ENCODE data around the gene RNF6. TPM values are rescaled to one million over a fixed set of nuclear protein-coding genes. Genes with fewer than 3 reads are reported as not detected.

The RNF6 gene
- total and polyA plus RNA-seq, 5 donors from 2014 or later = 35.0 to 48.2 (median 44.6) TPM

DNA sequence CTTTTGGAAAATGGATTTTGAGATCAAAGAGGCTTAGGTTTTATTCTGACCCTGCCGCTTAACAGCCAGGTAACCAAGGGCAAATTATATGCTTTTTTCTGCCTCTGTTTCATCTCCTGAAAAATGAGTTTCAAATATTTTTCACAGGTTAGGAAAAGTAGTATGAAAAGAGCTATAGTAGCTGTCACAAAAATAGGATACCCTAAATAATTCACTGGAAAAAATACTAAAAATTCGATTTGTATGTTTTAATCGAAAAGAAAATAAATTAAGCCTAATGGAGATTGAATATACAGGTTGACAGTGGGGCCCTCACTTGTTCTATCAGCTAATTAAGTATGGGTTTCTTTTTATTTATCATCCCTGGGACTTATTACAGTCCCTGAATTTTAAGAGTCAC lies 58.3 kb downstream of the RNF6 start:
- no peaks in the 10 kb centered on the region for H3K4me1 Mint-ChIP-seq
- H3K27me3 Mint-ChIP-seq = peaks cover 9% of the 10 kb centered on the region
- Histone ChIP-seq H3K4me3 (ENCODE audit: low read depth, low read length) (no peak overlapping the region), H3K9me3 (ENCODE audit: control insufficient read depth in 2 of 2, low read length in 2 of 2) (no peaks in the 10 kb centered on the region), H3K36me3 (ENCODE audit: control insufficient read depth, insufficient read depth, low read length) (no peaks in the 10 kb centered on the region), H3K27ac (ENCODE audit: insufficient read depth, low read length, poor library complexity, severe bottlenecking) (no peak overlapping the region), H3K27me3 (ENCODE audit: control insufficient read depth, insufficient read depth, low read length) (peaks cover 2% of the 10 kb centered on the region), H3K4me1 (ENCODE audit: control insufficient read depth, insufficient read depth, low read length, poor library complexity, severe bottlenecking) (no peaks in the 10 kb centered on the region)
- H3K36me3 Mint-ChIP-seq = no peaks in the 10 kb centered on the region
- H3K4me3 Mint-ChIP-seq = no peak overlapping the region
- DNase-seq (no peak), ATAC-seq (ENCODE audit: low read depth in 2 of 2) (no peak)
- peaks cover 0 to 2% (median 0%) of the 10 kb centered on the region in 7 donors for H3K9me3 Mint-ChIP-seq
- H3K27ac Mint-ChIP-seq = no peak overlapping the region

Other genes with a start within 250 kb of the RNF6 start
- gene SHISA2, start 170.3 kb downstream of the RNF6 start, total RNA-seq = 1.7 TPM
- under 1 TPM in 3 of 4 donors, not detected in 1; 0.09 to 0.14 (median 0.11) TPM for gene SHISA2, start 170.3 kb downstream of the RNF6 start, polyA plus RNA-seq
- gene CDK8, start 31.8 kb upstream of the RNF6 start, total RNA-seq = 10.1 TPM
- 1 to 10 TPM; 4.0 to 5.1 (median 4.5) TPM for gene CDK8, start 31.8 kb upstream of the RNF6 start, polyA plus RNA-seq

Measured in CD4-positive, CD25-positive, alpha-beta regulatory T cell (primary cell).